Panc1 (cell line): ENCODE results near the gene COL4A4. TPM values are rescaled to one million over a fixed set of nuclear protein-coding genes. Genes with fewer than 3 reads are reported as not detected.

Experiments
- ATAC-seq: fragments of 200-7000 bp; cut with Tn5 transposase; 2 replicates; pipeline ENCODE4 v1.9.1; 2020; ENCODE audit warnings: mild to moderate bottlenecking, moderate library complexity
- BruUV-seq: library from RNA; stranded (reverse); fragments of 400-500 nt; replicated peaks from 2 replicates; lab custom pipeline; 2021; lab: Mats Ljungman, UMichigan
- CTCF ChIA-PET: fragments of 300-600 bp; sonication (Branson Sonifier 250); formaldehyde crosslinking; loops from one replicate; lab custom pipeline; 2022; ENCODE audit warnings: antibody characterized with exemption; lab: Charles Lee
- POLR2A ChIA-PET: fragments of 300-600 bp; sonication (Branson Sonifier 250); formaldehyde crosslinking; loops from one replicate; lab custom pipeline; 2022; ENCODE audit warnings: antibody characterized with exemption; lab: Charles Lee
- DNase-seq: peaks from one replicate; pipeline ENCODE4 v3.0.0-alpha.2; 2010; ENCODE audit warnings: low read depth, low spot score
- H3K27ac ChIP-seq: 2 replicates; pipeline ENCODE4 v1.5.1; 2011; ENCODE audit warnings: mild to moderate bottlenecking, low read length, inconsistent platforms
- H3K27me3 ChIP-seq: fragments of 200-500 bp; sonication (Bioruptor generic); 2 replicates; pipeline ENCODE4 v1.6.0; 2014; ENCODE audit warnings: low read length, inconsistent platforms; ENCODE audit not compliant: control insufficient read depth, insufficient read depth
- H3K36me3 ChIP-seq: fragments of 200-500 bp; sonication (Bioruptor generic); 2 replicates; pipeline ENCODE4 v1.5.1; 2014; ENCODE audit warnings: inconsistent platforms, mild to moderate bottlenecking, low read length, moderate library complexity; ENCODE audit not compliant: control insufficient read depth, insufficient read depth
- H3K4me1 ChIP-seq: 2 replicates; pipeline ENCODE4 v1.5.1; 2011; ENCODE audit warnings: inconsistent platforms, mild to moderate bottlenecking, low read length, moderate library complexity; ENCODE audit not compliant: control insufficient read depth, insufficient read depth
- H3K4me3 ChIP-seq, 2 experiments: 2 replicates each; pipeline ENCODE4 v1.5.1; 2011 to 2012; ENCODE audit warnings: low read depth in 2 of 2, low read length in 2 of 2, mild to moderate bottlenecking in 2 of 2, inconsistent platforms in 1 of 2, moderate library complexity in 1 of 2
- H3K9me3 ChIP-seq: fragments of 200-500 bp; sonication (Bioruptor generic); 2 replicates; pipeline ENCODE4 v1.5.1; 2014; ENCODE audit warnings: low read depth, mild to moderate bottlenecking, inconsistent platforms, low read length, moderate library complexity; ENCODE audit not compliant: control insufficient read depth, insufficient read depth
- CTCF ChIP-seq: fragments of 450-650 bp; IDR thresholded peaks from 2 replicates; pipeline ENCODE4 v1.5.1; 2017; ENCODE audit warnings: mild to moderate bottlenecking
- POLR2AphosphoS5 ChIP-seq: IDR thresholded peaks from 2 replicates; pipeline ENCODE4 v1.6.1; 2012; ENCODE audit warnings: mild to moderate bottlenecking, low read depth, low read length, moderate library complexity
- SIN3A ChIP-seq: IDR thresholded peaks from 2 replicates; pipeline ENCODE4 v1.6.1; 2012; ENCODE audit warnings: low read depth, mild to moderate bottlenecking, low read length, moderate library complexity, borderline replicate concordance; ENCODE audit not compliant: insufficient read depth
- TCF7L2 ChIP-seq: IDR thresholded peaks from 2 replicates; pipeline ENCODE4 v1.6.1; 2011; ENCODE audit warnings: mild to moderate bottlenecking, low read depth, low read length, inconsistent platforms
- in situ Hi-C: cut with HindIII; loops from 2 replicates; pipeline ENCODE4 v1.10.0; 2016; ENCODE audit warnings: low sequenced_read_pairs, low pct_unique_long_range_greater_than_20kb
- intact Hi-C: fragments of 100-400 bp; cut with micrococcal nuclease; formaldehyde crosslinking; loops from one replicate; pipeline ENCODE4 v1.10.0; 2022; ENCODE audit not compliant: unreplicated experiment
- total RNA-seq: library from RNA; stranded (reverse); gene quantifications from one replicate; pipeline ENCODE4 v1.2.1, GENCODE V29; 2021; ENCODE audit not compliant: unreplicated experiment
- TF ChIP-seq, protein P1 (sequence below), 2 experiments: IDR thresholded peaks; 2 replicates each; pipeline ENCODE4 v1.6.1; 2011 to 2012; ENCODE audit warnings: low read depth in 2 of 2, control low read depth in 1 of 2, low read length in 1 of 2, mild to moderate bottlenecking in 1 of 2, moderate library complexity in 1 of 2; ENCODE audit not compliant: insufficient read depth in 1 of 2

The COL4A4 gene
- total RNA-seq, 1 experiment from 2014 or later = 0.13 TPM

- TF ChIP-seq, protein P1, sequence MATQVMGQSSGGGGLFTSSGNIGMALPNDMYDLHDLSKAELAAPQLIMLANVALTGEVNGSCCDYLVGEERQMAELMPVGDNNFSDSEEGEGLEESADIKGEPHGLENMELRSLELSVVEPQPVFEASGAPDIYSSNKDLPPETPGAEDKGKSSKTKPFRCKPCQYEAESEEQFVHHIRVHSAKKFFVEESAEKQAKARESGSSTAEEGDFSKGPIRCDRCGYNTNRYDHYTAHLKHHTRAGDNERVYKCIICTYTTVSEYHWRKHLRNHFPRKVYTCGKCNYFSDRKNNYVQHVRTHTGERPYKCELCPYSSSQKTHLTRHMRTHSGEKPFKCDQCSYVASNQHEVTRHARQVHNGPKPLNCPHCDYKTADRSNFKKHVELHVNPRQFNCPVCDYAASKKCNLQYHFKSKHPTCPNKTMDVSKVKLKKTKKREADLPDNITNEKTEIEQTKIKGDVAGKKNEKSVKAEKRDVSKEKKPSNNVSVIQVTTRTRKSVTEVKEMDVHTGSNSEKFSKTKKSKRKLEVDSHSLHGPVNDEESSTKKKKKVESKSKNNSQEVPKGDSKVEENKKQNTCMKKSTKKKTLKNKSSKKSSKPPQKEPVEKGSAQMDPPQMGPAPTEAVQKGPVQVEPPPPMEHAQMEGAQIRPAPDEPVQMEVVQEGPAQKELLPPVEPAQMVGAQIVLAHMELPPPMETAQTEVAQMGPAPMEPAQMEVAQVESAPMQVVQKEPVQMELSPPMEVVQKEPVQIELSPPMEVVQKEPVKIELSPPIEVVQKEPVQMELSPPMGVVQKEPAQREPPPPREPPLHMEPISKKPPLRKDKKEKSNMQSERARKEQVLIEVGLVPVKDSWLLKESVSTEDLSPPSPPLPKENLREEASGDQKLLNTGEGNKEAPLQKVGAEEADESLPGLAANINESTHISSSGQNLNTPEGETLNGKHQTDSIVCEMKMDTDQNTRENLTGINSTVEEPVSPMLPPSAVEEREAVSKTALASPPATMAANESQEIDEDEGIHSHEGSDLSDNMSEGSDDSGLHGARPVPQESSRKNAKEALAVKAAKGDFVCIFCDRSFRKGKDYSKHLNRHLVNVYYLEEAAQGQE (IDR thresholded peaks at IDR 0.05; ENCODE audit: insufficient read depth in 1 of 2, low read depth in 2 of 2, low read length in 1 of 2) = no peak
- intact Hi-C loops (no loop called here), in situ Hi-C loops (no loop called here)
- Histone ChIP-seq H3K4me3 (no peak overlapping the region), H3K9me3 (no peaks in the 10 kb centered on the region), H3K36me3 (no peaks in the 10 kb centered on the region), H3K27ac (no peak overlapping the region), H3K4me1 (no peaks in the 10 kb centered on the region), H3K27me3 (no peaks in the 10 kb centered on the region; the same call in 1 of the 2 replicates)
- ChIA-PET POLR2A (no interaction called here), CTCF (no interaction called here)
- no peak for DNase-seq
- BruUV-seq = no TSS peak
- ATAC-seq = no peak
These were observed 24.3 kb upstream of the COL4A4 start for GRCh38 chr2:227188292-227188691.

- no peaks in the 10 kb centered on the region for H3K9me3 ChIP-seq
- intact Hi-C loops (no loop called here), in situ Hi-C loops (no loop called here)
- no peak overlapping the region for H3K4me3 ChIP-seq
- DNase-seq (no peak), ATAC-seq (no peak)
- H3K4me1 ChIP-seq = no peaks in the 10 kb centered on the region
- TF ChIP-seq, protein P1 (IDR thresholded peaks at IDR 0.05; ENCODE audit: insufficient read depth in 1 of 2, low read depth in 2 of 2, low read length in 1 of 2) = no peak
- ChIA-PET POLR2A (no interaction called here), CTCF (no interaction called here)
- no peaks in the 10 kb centered on the region for H3K27me3 ChIP-seq
- H3K27ac ChIP-seq = no peak overlapping the region
- H3K36me3 ChIP-seq = no peaks in the 10 kb centered on the region
- BruUV-seq = no TSS peak
These were observed 22.7 kb upstream of the COL4A4 start for GRCh38 chr2:227186751-227187150.

GRCh38 chr2:227185615-227186232, 21.7 kb upstream of the COL4A4 start:
- H3K9me3 ChIP-seq = no peaks in the 10 kb centered on the region
- ATAC-seq (no peak), DNase-seq (no peak)
- H3K4me3 ChIP-seq = no peak overlapping the region
- intact Hi-C loops (no loop called here), in situ Hi-C loops (no loop called here)
- ChIA-PET CTCF (no interaction called here), POLR2A (no interaction called here)
- no peak for TF ChIP-seq POLR2AphosphoS5
- no peak for TF ChIP-seq TCF7L2
- TF ChIP-seq, protein P1 (IDR thresholded peaks at IDR 0.05; ENCODE audit: insufficient read depth in 1 of 2, low read depth in 2 of 2, low read length in 1 of 2) = no peak
- no peak for TF ChIP-seq SIN3A
- no peak for TF ChIP-seq CTCF
- H3K36me3 ChIP-seq = no peaks in the 10 kb centered on the region
- no peaks in the 10 kb centered on the region for H3K27me3 ChIP-seq
- no peak overlapping the region for H3K27ac ChIP-seq
- BruUV-seq = no TSS peak
- no peaks in the 10 kb centered on the region for H3K4me1 ChIP-seq
